ENCODE results near the gene EIF5.

EIF5 gene

GRCh38 chr14:103333754-103334643 is at the start of gene EIF5:
EIF5 (plus strand) TSS chr14:103334237; CDS start chr14:103335861, 1,624 bp downstream.
- peak; percentile 95 to 98 (median 97) for DNase-seq (ENCODE audit: low read depth in 3 of 3, low spot score in 1 of 3)

- no peak for DNase-seq (ENCODE audit: low read depth in 3 of 3, low spot score in 1 of 3)
Observed at GRCh38 chr14:103284574-103285467, 49.2 kb upstream of the EIF5 start.

GRCh38 chr14:103286460-103286859 is 47.6 kb upstream of the EIF5 start:
- no peak for DNase-seq (ENCODE audit: low read depth in 3 of 3, low spot score in 1 of 3)

GRCh38 chr14:103286968-103287850 is 46.8 kb upstream of the EIF5 start:
- DNase-seq (ENCODE audit: low read depth in 3 of 3, low spot score in 1 of 3): no peak

- DNase-seq (ENCODE audit: low read depth in 3 of 3, low spot score in 1 of 3): no peak
Observed at GRCh38 chr14:103288076-103288766, 45.8 kb upstream of the EIF5 start.

GRCh38 chr14:103290056-103290455 is 44.0 kb upstream of the EIF5 start:
- DNase-seq (ENCODE audit: low read depth in 3 of 3, low spot score in 1 of 3): no peak

- DNase-seq (ENCODE audit: low read depth in 3 of 3, low spot score in 1 of 3): no peak
Observed at GRCh38 chr14:103290494-103290893, 43.5 kb upstream of the EIF5 start.

- DNase-seq (ENCODE audit: low read depth in 3 of 3, low spot score in 1 of 3): no peak
Observed at GRCh38 chr14:103290961-103291360, 43.1 kb upstream of the EIF5 start.

GRCh38 chr14:103292426-103293374 is 41.3 kb upstream of the EIF5 start:
- peak; percentile 25 to 66 (median 50) for DNase-seq (ENCODE audit: low read depth in 3 of 3, low spot score in 1 of 3)

GRCh38 chr14:103293465-103293864 is 40.6 kb upstream of the EIF5 start:
- DNase-seq (ENCODE audit: low read depth in 3 of 3, low spot score in 1 of 3): no peak

GRCh38 chr14:103294091-103294490 is 39.9 kb upstream of the EIF5 start:
- DNase-seq (ENCODE audit: low read depth in 3 of 3, low spot score in 1 of 3): no peak

- DNase-seq (ENCODE audit: low read depth in 3 of 3, low spot score in 1 of 3): no peak
Observed at GRCh38 chr14:103296007-103296406, 38.0 kb upstream of the EIF5 start.

GRCh38 chr14:103296987-103297386 is 37.0 kb upstream of the EIF5 start:
- no peak for DNase-seq (ENCODE audit: low read depth in 3 of 3, low spot score in 1 of 3)

GRCh38 chr14:103298620-103299019 is 35.4 kb upstream of the EIF5 start:
- DNase-seq (ENCODE audit: low read depth in 3 of 3, low spot score in 1 of 3): no peak

- no peak for DNase-seq (ENCODE audit: low read depth in 3 of 3, low spot score in 1 of 3)
Observed at GRCh38 chr14:103301512-103302354, 32.3 kb upstream of the EIF5 start.

GRCh38 chr14:103302966-103303365 is 31.1 kb upstream of the EIF5 start:
- no peak for DNase-seq (ENCODE audit: low read depth in 3 of 3, low spot score in 1 of 3)

GRCh38 chr14:103304706-103305105 is 29.3 kb upstream of the EIF5 start:
- no peak for DNase-seq (ENCODE audit: low read depth in 3 of 3, low spot score in 1 of 3)
